Lower leg skin (tissue), 3 donors: Measurements from ENCODE around the gene ACOXL.

ENCODE experiments used
- POLR2A ChIP-seq, 2 donors: fragments of 450-650 bp; IDR thresholded peaks; one replicate each; pipeline ENCODE4 v1.6.1; 2016 to 2017; ENCODE audit warnings: antibody characterized with exemption in 2 of 2, mild to moderate bottlenecking in 1 of 2, moderate library complexity in 1 of 2
- TF ChIP-seq, protein P1 (sequence below), 3 donors: fragments of 450-650 bp; IDR thresholded peaks; one replicate each; pipeline ENCODE4 v1.5.1; 2016; ENCODE audit warnings: antibody characterized with exemption in 3 of 3, mild to moderate bottlenecking in 3 of 3, moderate library complexity in 2 of 3

DNA sequence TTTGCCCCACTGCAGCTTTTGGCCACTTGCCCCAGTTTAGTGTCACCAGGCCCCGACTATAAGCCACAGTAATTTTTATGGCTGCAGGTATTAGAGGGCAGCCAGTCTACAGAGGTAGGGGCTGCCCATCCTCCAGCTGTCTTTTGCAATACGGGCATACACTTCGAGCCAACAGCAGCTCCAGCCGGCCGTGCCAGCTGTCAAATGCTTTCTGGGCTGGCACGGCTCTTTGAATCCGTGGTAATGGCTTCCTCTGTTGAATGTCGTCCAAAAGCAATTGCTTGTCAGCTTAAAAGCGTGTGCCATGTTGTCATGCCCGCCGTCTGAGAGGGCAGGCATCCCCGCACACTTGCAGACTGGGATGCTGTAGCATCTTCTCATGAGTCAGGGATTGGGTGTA lies 429.6 kb downstream of the ACOXL start:
- TF ChIP-seq, protein P1, sequence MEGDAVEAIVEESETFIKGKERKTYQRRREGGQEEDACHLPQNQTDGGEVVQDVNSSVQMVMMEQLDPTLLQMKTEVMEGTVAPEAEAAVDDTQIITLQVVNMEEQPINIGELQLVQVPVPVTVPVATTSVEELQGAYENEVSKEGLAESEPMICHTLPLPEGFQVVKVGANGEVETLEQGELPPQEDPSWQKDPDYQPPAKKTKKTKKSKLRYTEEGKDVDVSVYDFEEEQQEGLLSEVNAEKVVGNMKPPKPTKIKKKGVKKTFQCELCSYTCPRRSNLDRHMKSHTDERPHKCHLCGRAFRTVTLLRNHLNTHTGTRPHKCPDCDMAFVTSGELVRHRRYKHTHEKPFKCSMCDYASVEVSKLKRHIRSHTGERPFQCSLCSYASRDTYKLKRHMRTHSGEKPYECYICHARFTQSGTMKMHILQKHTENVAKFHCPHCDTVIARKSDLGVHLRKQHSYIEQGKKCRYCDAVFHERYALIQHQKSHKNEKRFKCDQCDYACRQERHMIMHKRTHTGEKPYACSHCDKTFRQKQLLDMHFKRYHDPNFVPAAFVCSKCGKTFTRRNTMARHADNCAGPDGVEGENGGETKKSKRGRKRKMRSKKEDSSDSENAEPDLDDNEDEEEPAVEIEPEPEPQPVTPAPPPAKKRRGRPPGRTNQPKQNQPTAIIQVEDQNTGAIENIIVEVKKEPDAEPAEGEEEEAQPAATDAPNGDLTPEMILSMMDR (IDR thresholded peaks at IDR 0.05), result no peak
- TF ChIP-seq POLR2A (IDR thresholded peaks at IDR 0.05), result no peak
